ENCODE measurements around the gene BOC.

The BOC gene

DNA sequence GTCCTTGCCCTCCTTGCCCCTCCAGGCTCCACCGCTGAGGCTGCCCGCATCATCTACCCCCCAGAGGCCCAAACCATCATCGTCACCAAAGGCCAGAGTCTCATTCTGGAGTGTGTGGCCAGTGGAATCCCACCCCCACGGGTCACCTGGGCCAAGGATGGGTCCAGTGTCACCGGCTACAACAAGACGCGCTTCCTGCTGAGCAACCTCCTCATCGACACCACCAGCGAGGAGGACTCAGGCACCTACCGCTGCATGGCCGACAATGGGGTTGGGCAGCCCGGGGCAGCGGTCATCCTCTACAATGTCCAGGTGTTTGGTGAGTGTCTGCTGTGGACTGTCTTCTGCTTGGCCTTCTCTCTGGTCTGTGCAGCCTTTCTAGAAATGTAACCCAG lies 61.0 kb downstream of the BOC start:
- no peak for DNase-seq

DNA sequence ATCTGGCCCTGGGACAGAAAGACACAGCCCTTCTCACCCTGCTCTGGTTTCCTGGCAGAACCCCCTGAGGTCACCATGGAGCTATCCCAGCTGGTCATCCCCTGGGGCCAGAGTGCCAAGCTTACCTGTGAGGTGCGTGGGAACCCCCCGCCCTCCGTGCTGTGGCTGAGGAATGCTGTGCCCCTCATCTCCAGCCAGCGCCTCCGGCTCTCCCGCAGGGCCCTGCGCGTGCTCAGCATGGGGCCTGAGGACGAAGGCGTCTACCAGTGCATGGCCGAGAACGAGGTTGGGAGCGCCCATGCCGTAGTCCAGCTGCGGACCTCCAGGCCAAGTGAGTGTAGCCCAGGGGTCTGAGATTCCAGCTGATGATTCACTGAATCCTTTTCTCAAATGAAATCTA lies 61.7 kb downstream of the BOC start:
- no peak for DNase-seq

DNA sequence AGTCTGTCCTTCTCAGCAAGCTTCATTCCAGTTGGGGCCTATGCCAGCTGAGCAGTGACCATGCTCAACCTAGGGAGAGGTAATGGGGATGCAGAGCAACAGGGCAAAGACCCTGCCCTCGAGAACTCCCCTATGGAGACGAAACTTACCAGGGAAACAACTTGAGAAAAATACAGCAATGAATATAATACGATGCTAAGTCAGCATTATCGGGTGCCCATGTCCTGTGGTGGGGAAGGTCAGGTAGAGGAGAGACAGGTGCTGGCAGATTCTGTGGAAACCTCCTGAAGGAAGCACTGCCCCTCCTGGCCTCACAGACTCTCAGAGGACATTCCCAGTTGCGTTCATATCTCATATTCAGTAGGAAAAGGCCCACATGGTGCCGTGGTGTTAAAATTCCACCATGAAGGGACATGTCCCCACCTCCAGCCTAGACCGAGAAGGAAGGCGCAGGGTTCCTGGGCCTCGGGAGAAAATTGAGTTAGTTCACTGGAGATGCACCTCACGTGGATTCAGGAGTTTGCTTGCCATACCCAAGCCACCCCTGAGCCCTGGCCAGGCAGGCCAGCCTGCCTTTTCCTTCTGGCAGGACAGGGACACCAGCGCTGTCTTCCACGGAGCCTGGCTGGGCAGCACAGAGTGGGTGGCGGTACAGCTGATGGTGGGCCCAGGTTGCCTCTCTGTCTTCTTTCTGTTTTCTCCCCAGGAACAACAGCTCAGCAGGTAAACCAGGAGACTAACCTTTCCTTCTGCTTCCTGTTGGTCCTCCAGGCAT lies 62.4 kb downstream of the BOC start:
- no peak for DNase-seq

DNA sequence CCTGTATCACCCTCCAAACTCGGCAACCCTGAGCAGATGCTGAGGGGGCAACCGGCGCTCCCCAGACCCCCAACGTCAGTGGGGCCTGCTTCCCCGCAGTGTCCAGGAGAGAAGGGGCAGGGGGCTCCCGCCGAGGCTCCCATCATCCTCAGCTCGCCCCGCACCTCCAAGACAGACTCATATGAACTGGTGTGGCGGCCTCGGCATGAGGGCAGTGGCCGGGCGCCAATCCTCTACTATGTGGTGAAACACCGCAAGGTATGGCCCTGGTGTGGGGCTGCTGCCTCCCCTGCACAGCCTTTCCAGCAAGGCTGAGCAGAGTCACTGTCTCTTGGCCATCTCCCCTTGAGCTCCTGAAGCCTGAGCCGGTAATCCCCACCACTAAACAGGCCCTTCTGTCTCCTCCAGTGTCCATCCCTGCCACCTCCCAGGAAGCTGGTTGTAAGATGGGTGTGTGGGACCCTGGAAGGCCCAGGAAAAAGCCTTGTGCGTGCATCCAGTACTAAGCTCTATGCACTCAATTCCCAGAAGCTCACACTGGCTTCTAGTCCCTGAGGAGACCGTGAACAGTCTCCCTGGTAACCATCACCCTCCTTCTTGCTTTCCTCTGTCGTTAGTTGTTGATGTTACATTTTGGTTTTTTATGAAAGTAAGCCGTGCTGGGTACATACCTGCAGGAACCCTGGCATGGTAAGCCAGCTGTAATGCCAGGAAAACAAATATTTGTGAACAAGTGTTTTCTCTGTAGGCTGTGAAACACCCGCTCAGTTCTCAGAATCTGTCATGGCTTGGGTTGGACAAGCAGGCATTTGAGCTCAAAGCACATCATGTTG lies 63.3 kb downstream of the BOC start:
- DNase-seq = no peak

DNA sequence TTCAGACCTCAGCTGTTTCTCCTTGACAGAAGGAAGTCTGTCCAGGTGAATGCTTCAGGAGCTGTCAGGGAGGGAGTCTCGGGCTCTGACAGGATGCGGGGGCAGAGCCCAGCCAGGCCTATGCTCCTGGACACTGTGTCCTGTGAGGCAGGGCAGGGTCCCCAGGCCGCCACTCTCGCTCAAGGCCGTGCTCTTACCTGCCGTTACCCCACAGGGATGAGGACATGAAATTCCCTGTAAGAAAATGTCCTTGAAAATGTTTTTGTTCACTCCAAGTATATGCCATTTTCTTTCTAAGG lies 63.9 kb downstream of the BOC start:
- no peak for DNase-seq

DNA sequence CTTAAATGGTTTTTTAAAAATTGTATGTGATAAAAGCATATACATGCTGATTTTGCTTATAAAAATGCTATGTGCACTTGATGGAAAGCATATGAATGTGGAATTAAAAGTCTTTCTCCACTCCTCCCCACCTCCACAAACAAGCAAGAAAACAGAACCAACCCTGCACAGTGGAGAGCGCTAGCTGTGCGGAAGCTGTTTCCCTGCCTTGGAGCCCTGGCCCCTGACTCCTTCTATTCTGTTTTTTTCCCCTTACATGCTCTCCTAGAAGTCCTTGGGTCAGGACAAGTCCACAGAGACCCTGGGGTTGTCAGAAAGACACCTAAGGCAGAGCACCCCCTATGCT lies 64.2 kb downstream of the BOC start:
- no peak for DNase-seq

DNA sequence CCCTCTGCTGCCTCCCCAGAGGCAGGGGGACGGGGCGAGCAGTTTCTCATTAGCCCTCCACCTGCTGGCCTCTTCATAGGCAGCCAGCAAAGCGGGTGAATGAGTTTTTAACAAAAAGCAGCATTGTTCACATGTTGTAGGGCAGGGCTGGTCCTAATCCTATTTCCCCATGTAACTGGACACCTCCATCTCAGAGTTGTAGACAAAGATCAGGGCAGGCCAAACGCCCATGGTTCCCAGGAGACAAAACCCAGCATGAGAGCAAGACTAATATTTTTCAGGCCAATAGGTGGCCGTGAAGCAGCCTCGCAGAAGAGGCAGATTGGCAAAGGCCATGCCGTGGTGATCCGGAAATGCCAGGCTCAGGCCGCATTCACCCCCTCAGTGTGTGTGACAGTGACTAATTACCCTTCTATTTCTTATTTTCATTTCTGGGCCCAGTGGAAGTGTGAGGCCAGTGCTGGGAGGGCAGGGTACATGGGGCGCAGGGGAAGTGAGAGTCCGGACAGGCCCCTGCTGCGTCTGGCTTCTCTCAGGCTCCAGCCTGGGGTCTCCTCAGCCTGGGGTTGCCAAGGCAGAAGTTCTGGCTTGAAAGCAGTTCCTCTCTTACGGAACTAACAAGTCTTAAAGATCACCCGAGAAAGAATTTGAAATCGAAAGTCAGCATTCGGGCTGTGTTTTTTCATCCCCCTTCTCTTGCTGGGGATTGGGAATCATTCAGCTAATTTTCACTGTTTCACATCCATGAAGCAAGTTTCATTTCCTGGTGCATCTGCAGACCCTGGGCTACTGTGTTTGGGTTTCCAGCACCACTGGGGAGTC lies 64.8 kb downstream of the BOC start:
- DNase-seq = no peak

DNA sequence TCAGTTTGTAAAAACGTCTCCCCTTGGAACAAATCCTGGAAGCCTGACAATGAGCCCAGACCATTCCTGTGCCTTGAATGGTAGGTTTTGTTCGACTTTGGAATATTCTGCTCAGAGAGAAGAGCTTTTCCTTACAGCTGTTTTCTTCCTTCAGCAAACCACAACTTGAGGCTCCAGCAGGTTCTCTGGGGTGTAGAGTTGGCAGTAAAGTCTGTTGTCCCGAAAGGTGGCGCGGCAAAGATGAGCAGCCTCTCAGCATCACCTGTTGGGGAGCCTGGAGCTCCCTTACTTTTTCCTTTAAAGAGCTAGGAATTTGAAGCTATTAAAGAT lies 65.4 kb downstream of the BOC start:
- DNase-seq = no peak

DNA sequence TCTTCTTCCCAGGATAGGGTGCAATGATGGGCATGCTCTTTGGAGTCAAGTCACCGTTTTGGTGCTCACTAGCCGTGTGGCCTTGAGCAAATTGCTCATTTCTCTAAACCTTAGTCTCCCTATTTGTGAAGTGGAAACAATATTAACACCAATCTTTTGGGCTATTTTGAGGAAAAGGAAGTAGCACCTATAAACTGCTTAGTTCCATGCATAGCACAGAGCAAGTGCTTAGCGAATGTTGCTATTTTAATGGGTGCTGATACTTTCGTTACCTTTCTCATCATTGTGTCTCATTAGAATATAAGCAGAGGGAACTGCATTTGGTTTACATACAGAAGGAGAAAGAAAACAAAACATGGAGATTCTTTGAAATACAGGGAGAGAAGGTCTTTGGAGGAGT lies 66.1 kb downstream of the BOC start:
- no peak for DNase-seq

DNA sequence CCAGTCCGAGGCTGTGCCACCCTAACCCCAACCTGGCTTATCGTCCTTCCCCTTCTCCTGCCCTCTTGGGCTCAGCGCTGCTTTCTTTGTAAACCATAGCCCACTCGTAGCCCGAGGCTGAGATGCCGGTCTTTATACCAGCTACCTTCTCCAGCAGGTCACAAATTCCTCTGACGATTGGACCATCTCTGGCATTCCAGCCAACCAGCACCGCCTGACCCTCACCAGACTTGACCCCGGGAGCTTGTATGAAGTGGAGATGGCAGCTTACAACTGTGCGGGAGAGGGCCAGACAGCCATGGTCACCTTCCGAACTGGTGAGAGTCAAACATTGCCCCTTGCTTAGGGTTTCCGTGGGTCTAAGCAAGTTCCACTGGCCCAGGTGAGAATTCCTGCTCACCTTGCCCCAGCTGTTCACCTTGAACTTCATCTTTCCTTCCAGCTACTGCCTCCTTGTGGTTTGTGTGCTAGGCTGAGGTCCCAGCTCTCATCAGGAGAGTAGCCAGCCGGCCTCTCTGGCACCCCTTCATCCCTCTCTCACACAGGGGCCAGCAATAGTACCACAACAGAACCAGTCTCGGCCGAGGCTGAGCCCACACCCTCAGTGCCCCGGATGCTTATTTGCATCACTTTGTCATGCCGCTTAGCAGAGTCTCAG lies 66.7 kb downstream of the BOC start:
- no peak for DNase-seq

DNA sequence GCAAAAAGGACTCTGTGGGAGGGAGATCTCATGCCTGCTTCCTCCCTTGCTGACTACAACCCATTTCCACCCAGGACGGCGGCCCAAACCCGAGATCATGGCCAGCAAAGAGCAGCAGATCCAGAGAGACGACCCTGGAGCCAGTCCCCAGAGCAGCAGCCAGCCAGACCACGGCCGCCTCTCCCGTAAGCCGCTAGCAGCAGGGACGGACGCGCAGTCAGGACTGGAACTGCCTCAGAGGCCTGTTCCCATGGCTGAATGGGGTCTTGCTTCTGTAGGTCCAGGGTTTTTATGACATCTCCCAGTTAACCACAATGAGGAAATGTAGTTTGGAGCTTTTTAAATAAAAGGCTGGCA lies 67.2 kb downstream of the BOC start:
- no peak for DNase-seq

DNA sequence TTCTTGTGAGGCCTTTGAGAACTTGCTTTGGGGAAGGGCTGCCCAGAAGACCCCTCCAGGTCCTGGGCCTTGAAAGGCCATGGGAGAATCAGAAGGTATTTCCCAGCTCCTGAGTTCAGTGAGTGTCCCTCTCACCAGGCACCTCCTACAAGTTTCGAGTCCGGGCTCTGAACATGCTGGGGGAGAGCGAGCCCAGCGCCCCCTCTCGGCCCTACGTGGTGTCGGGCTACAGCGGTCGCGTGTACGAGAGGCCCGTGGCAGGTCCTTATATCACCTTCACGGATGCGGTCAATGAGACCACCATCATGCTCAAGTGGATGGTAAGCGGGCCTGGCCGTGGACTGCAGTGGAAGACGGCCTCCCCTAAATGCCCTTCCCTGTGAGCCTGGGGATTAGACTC lies 68.3 kb downstream of the BOC start:
- no peak for DNase-seq

DNA sequence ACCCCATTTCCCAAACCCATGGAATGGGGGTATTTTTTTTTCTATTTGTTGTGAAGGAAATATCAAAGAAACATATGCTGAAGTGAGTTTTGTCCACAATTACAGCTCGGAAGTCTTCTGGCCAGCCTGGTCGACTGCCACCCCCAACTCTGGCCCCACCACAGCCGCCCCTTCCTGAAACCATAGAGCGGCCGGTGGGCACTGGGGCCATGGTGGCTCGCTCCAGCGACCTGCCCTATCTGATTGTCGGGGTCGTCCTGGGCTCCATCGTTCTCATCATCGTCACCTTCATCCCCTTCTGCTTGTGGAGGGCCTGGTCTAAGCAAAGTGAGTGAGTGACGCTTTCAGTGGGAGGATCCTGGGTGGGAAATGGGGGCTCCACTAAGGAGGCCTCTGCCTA lies 71.9 kb downstream of the BOC start:
- DNase-seq = no peak

DNA sequence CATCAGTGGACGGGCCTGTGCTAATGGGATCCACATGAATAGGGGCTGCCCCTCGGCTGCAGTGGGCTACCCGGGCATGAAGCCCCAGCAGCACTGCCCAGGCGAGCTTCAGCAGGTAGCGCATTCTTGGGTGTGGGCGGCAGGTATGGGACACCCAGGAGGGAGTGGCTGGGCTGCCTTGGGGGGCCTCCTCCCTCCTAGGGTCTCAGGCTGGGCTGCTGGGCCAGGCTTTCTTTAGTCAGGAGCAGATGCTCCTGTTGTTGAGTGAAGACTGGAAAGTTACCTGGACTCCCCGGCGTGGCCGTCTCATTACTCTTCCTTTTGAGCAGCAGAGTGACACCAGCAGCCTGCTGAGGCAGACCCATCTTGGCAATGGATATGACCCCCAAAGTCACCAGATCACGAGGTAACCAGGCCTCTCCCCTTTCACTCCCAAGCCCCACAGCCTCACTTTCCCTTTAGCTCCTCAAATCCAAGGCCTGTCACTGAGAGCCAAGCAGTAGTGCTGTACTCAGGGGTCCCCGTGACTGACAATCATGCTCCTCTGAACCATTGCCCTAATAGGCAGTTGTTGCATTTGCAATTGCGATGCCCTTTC lies 73.2 kb downstream of the BOC start:
- DNase-seq = no peak

DNA sequence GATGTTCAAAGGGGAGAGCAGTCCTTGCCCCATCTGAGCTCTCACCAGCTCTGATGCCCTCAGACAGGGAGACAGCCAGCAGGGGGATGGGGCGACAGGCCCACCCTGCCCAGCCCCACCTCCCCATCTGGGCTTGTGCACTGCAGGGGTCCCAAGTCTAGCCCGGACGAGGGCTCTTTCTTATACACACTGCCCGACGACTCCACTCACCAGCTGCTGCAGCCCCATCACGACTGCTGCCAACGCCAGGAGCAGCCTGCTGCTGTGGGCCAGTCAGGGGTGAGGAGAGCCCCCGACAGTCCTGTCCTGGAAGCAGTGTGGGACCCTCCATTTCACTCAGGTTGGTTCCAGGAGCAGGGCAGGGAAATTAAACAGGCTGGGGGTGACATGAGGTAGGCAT lies 73.9 kb downstream of the BOC start:
- no peak for DNase-seq

DNA sequence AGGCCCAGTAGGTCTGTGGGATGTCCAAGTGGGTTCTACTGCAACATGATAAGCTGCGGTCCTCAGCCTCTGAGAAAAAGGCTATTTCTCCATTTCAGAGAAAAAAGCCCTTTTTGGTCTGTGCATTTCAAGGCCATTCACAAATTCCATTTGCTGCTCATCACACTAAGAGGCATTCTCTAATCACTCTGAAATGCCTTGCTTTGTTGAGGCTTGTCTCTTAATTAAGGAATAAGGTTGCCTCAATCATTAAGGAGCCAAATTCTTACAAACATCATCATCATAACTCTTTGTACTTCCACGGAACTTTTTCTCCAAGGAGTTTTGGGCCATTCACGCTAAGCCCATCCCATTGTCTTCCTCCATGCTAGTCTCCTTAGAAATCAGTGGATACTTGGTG lies 74.4 kb downstream of the BOC start:
- DNase-seq = no peak

DNA sequence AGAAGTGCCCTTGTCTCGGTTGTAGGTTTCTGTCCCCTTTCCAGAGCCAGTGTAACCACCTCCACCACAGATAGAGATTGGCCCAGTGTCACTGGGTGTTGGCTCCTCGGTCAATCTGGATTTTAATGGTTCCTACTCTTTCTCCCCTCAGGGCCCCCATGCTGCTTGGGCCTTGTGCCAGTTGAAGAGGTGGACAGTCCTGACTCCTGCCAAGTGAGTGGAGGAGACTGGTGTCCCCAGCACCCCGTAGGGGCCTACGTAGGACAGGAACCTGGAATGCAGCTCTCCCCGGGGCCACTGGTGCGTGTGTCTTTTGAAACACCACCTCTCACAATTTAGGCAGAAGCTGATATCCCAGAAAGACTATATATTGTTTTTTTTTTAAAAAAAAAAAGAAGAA lies 75.2 kb downstream of the BOC start:
- DNase-seq = no peak

DNA sequence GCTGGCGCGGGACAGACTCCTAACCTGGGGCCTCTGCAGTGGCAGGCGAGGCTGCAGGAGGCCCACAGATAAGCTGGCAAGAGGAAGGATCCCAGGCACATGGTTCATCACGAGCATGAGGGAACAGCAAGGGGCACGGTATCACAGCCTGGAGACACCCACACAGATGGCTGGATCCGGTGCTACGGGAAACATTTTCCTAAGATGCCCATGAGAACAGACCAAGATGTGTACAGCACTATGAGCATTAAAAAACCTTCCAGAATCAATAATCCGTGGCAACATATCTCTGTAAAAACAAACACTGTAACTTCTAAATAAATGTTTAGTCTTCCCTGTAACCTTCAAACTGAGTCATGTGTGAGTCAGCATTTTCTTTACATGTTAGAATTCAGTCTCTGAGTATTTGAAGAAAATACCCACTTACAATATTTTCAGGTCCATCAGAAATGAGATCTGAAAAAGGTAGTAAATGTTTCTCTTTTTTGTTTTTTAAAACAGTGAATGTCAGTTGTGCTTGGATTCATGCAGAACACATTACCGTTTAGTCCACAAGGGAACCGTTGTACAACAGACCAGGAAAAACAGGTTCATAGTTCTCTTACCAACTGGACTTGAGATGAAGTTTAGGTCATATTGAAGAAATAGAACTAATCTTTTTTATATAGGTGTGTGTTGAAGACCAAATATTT lies 75.9 kb downstream of the BOC start:
- no peak for DNase-seq

DNA sequence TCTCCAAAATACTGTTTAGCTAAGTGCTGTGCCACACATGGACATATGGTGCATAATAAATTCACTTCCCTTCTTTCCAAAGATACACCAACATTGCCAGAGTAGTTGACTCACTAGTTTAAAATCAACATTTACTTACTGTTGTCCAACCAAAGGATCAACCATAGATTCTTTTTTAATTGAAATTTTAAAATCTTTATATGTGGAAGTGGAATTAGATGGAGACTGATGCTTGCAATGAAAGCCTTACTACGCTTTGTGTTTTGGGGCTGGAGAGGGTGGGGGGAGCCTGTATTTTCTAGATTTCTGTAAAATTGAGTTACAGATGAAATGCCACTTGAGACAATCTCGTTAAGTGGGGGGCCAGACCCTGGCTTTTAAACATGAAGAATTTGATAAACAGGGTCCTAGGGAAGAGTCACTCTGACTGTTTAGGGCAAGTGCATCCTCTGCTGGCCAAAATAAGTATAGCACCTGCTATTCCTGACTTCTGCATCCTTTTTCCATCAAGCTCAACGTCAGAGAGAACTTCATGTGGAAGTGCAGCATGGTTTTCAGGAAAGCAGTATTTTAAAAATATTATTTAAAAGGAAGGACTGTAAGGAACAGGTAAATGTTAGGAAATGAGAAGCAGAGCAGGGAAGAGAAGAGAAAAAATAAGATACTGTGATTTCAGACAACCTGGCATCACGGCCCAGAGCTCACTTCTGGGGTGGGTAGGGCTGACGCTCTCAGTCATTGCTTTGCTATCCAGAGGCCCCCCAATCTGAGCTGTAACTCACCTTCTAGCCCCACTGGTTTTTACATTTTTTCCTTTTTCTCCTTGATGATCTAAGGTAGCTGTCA lies 76.7 kb downstream of the BOC start:
- DNase-seq = no peak

DNA sequence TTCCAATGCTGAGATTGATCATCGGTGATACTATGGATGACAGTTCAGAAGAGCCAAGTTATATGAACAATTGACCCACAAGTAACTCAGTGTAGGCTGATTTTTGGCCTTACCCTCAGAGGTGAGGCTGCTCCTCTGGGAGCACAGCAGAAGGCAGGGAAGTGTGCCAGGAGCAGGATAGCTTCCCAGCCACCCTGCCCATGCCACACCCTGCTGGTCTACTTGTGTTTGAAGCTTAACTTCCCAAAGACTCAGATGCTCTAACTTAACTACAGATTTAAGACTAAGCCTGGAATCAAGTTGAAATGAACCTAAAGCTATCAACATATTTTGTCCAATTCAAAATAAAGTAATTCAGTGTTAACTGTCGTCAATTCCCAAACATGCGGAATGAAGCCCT lies 77.5 kb downstream of the BOC start:
- no peak for DNase-seq

DNA sequence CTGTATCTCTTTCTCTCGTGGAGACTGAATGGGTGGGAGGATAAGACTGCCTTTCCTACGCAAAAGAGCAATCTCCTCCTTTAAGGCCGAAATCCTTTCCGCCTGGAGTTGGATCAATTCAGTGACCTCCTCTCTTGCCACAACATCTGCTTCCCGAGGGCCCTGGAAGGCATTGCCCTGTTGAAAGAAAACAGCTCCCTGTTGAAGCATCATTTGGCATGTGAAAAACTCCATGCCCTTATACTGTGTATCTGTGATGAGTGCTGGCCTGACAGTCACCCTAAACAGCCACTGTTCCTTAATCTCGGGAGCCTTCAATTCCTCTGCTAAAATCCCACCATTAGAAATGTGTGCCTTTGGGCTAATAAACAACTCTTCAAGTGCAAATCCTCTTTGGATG lies 80.2 kb downstream of the BOC start:
- no peak for DNase-seq

DNA sequence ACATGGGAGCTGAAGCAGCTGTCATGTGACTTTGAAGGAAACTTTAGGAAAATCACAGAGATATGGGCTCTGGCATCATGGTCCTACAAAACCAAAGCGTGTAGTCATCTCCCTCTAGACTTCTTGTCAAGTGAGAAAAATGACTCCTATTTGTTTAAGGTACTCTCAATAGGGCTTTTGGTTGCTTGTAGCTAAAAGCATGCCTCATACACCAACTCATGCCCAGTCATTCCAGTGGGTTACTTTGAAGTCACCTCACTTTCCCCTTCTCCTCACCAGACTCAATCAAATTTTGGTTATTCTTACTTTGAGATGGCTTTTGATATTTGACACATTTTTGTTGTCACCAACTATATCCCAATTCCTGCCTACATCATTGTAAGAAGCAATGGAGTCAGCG lies 81.6 kb downstream of the BOC start:
- DNase-seq = no peak

Measured in NK-92 treated with Interleukin-12 subunit alpha and Interleukin-12 subunit beta, amount 100 ng/mL, for 24 hours (cell line).